ENCODE results near the gene LIPJ.

Gene LIPJ

DNA sequence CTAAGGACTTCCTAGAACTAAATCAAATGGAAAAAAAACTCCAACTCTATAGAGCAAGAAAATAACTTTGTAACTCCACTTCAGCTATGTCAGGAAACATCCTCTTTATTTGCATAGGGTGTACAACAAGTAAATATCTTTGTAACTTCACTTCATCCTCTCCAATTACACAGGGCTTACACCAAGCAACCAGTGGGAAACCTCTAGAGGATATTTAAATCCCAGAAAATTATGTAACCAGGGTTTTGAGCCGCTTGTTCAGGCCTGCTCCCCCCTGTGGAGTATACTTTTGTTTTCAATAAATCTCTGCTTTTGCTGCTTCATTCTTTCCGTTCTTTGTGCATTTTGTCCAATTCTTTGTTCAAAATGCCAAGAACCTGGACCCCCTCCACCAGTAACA lies 22.2 kb downstream of the LIPJ start:
- H3K27me3 ChIP-seq (ENCODE audit: control insufficient read depth, insufficient read depth, low read length) = no peaks in the 10 kb centered on the region

DNA sequence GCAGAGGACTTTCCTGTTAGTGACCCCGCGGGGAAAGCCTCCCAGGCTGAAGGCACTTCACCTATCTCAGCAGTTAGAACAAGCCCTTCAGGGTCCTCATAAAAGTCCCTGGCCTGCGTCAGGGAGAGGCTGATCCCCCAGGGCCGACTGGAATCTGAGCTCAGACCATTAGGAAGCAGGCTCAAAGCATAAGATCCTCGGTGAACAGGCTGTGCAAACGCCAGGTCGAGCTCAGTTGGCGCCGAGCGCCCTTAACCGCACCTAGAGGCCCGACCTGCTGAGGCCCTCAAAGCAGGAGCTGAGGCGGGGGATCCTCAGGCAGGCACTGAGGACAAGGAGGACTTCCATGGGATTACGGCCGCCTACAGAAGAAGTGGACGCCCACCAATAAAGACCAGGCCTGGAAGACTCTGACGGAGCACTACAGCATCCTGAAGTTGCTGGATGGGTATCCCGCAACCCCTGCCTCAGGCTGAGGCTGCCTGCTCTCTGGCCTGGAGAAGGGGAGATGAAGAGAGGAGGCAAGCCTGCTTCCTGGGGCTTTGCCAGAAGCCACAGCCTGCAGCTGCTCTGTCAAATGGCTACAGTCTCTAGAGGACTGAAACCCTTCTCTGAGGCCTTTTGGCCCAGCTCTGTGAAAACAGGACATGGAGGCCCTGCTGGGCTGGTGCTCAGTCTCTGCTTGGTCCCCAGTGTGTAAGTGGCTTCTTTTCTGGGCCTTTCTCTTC lies 29.9 kb downstream of the LIPJ start:
- H2AFZ ChIP-seq = no peak overlapping the region
- H3K27ac ChIP-seq = no peak overlapping the region
- TF ChIP-seq, protein P1, sequence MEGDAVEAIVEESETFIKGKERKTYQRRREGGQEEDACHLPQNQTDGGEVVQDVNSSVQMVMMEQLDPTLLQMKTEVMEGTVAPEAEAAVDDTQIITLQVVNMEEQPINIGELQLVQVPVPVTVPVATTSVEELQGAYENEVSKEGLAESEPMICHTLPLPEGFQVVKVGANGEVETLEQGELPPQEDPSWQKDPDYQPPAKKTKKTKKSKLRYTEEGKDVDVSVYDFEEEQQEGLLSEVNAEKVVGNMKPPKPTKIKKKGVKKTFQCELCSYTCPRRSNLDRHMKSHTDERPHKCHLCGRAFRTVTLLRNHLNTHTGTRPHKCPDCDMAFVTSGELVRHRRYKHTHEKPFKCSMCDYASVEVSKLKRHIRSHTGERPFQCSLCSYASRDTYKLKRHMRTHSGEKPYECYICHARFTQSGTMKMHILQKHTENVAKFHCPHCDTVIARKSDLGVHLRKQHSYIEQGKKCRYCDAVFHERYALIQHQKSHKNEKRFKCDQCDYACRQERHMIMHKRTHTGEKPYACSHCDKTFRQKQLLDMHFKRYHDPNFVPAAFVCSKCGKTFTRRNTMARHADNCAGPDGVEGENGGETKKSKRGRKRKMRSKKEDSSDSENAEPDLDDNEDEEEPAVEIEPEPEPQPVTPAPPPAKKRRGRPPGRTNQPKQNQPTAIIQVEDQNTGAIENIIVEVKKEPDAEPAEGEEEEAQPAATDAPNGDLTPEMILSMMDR (IDR thresholded peaks at IDR 0.05) = no peak
- no peaks in the 10 kb centered on the region for H3K4me1 ChIP-seq
- no peaks in the 10 kb centered on the region for H3K27me3 ChIP-seq (ENCODE audit: control insufficient read depth, insufficient read depth, low read length)
- no peak overlapping the region for H3K4me2 ChIP-seq (ENCODE audit: low read length)
- H3K4me3 ChIP-seq (ENCODE audit: low read depth, low read length) = no peak overlapping the region
- no peaks in the 10 kb centered on the region for H3K36me3 ChIP-seq (ENCODE audit: control insufficient read depth, insufficient read depth, low read length)
- H3K9ac ChIP-seq = no peak overlapping the region
- H3K9me3 ChIP-seq (ENCODE audit: control insufficient read depth, low read length) = no peaks in the 10 kb centered on the region
- no peaks in the 10 kb centered on the region for H3K79me2 ChIP-seq

More for the DNA sequence above, 22.2 kb downstream of the LIPJ start:
- no peak overlapping the region for H3K27ac ChIP-seq
- no peak overlapping the region for H3K4me3 ChIP-seq (ENCODE audit: low read depth, low read length)
- no peaks in the 10 kb centered on the region for H3K4me1 ChIP-seq
- TF ChIP-seq, protein P1 (IDR thresholded peaks at IDR 0.05) = no peak
- no peak overlapping the region for H2AFZ ChIP-seq
- H3K9ac ChIP-seq = no peak overlapping the region
- H3K4me2 ChIP-seq (ENCODE audit: low read length) = no peak overlapping the region
- H3K9me3 ChIP-seq (ENCODE audit: control insufficient read depth, low read length) = no peaks in the 10 kb centered on the region
- no peaks in the 10 kb centered on the region for H3K36me3 ChIP-seq (ENCODE audit: control insufficient read depth, insufficient read depth, low read length)
- H3K79me2 ChIP-seq = no peaks in the 10 kb centered on the region

GRCh38 chr10:88617772-88618300 lies 31.3 kb downstream of the LIPJ start:
- no peak overlapping the region for H2AFZ ChIP-seq
- no peak overlapping the region for H3K9ac ChIP-seq
- H3K4me3 ChIP-seq (ENCODE audit: low read depth, low read length) = no peak overlapping the region
- H3K79me2 ChIP-seq = no peaks in the 10 kb centered on the region
- no peaks in the 10 kb centered on the region for H3K36me3 ChIP-seq (ENCODE audit: control insufficient read depth, insufficient read depth, low read length)
- H3K9me3 ChIP-seq (ENCODE audit: control insufficient read depth, low read length) = no peaks in the 10 kb centered on the region
- H3K27ac ChIP-seq = no peak overlapping the region
- H3K27me3 ChIP-seq (ENCODE audit: control insufficient read depth, insufficient read depth, low read length) = no peaks in the 10 kb centered on the region
- H3K4me1 ChIP-seq = no peaks in the 10 kb centered on the region
- H3K4me2 ChIP-seq (ENCODE audit: low read length) = no peak overlapping the region
- TF ChIP-seq, protein P1 (IDR thresholded peaks at IDR 0.05) = no peak

DNA sequence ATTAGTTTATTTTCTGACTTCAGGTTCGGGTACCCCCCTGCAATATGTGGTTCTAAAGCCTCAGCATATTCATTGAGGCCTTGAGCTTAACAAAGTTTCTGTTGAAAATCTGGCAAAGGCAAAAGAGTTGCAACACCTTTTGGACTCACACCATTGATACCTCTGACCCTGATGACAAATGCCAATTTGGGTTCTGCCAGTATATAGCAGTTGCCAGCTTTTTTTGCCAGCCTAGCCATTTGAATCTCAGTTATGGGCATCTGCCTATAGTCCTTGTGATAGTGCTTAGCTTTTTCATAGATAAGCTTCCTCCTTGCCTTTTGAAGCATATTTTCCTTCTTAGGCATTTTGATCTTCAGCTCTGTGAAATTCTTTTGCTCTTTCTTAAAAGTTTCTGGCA lies 31.9 kb downstream of the LIPJ start:
- Histone ChIP-seq H3K79me2 (no peaks in the 10 kb centered on the region), H3K27ac (no peak overlapping the region), H3K4me2 (ENCODE audit: low read length) (no peak overlapping the region), H3K9me3 (ENCODE audit: control insufficient read depth, low read length) (no peaks in the 10 kb centered on the region), H3K4me1 (no peaks in the 10 kb centered on the region), H2AFZ (no peak overlapping the region), H3K4me3 (ENCODE audit: low read depth, low read length) (no peak overlapping the region), H3K27me3 (ENCODE audit: control insufficient read depth, insufficient read depth, low read length) (no peaks in the 10 kb centered on the region), H3K9ac (no peak overlapping the region), H3K36me3 (ENCODE audit: control insufficient read depth, insufficient read depth, low read length) (no peaks in the 10 kb centered on the region)
- TF ChIP-seq, protein P1 (IDR thresholded peaks at IDR 0.05) = no peak

- H3K9me3 ChIP-seq (ENCODE audit: control insufficient read depth, low read length) = no peaks in the 10 kb centered on the region
- H3K4me3 ChIP-seq (ENCODE audit: low read depth, low read length) = no peak overlapping the region
- H3K9ac ChIP-seq = no peak overlapping the region
- no peaks in the 10 kb centered on the region for H3K27me3 ChIP-seq (ENCODE audit: control insufficient read depth, insufficient read depth, low read length)
- H3K4me1 ChIP-seq = no peaks in the 10 kb centered on the region
- no peak overlapping the region for H3K4me2 ChIP-seq (ENCODE audit: low read length)
- H2AFZ ChIP-seq = no peak overlapping the region
- H3K27ac ChIP-seq = no peak overlapping the region
- TF ChIP-seq, protein P1 (IDR thresholded peaks at IDR 0.05) = no peak
- H3K79me2 ChIP-seq = no peaks in the 10 kb centered on the region
- H3K36me3 ChIP-seq (ENCODE audit: control insufficient read depth, insufficient read depth, low read length) = no peaks in the 10 kb centered on the region
These were observed 33.9 kb downstream of the LIPJ start for GRCh38 chr10:88620441-88620840.
